Panc1 (cell line): ENCODE measurements around the gene C16orf89.

Experiments
- POLR2AphosphoS5 ChIP-seq: IDR thresholded peaks from 2 replicates; pipeline ENCODE4 v1.6.1; 2012; ENCODE audit warnings: mild to moderate bottlenecking, low read depth, low read length, moderate library complexity
- SIN3A ChIP-seq: IDR thresholded peaks from 2 replicates; pipeline ENCODE4 v1.6.1; 2012; ENCODE audit warnings: low read depth, mild to moderate bottlenecking, low read length, moderate library complexity, borderline replicate concordance; ENCODE audit not compliant: insufficient read depth
- TF ChIP-seq, protein P1 (sequence below): fragments of 450-650 bp; IDR thresholded peaks from 2 replicates; pipeline ENCODE4 v1.5.1; 2017; ENCODE audit warnings: mild to moderate bottlenecking
- TF ChIP-seq, protein P2 (sequence below), 2 experiments: IDR thresholded peaks; 2 replicates each; pipeline ENCODE4 v1.6.1; 2011 to 2012; ENCODE audit warnings: low read depth in 2 of 2, control low read depth in 1 of 2, low read length in 1 of 2, mild to moderate bottlenecking in 1 of 2, moderate library complexity in 1 of 2; ENCODE audit not compliant: insufficient read depth in 1 of 2

GRCh38 chr16:5017678-5017969 lies 48.1 kb downstream of the C16orf89 start:
- TF ChIP-seq, protein P1, sequence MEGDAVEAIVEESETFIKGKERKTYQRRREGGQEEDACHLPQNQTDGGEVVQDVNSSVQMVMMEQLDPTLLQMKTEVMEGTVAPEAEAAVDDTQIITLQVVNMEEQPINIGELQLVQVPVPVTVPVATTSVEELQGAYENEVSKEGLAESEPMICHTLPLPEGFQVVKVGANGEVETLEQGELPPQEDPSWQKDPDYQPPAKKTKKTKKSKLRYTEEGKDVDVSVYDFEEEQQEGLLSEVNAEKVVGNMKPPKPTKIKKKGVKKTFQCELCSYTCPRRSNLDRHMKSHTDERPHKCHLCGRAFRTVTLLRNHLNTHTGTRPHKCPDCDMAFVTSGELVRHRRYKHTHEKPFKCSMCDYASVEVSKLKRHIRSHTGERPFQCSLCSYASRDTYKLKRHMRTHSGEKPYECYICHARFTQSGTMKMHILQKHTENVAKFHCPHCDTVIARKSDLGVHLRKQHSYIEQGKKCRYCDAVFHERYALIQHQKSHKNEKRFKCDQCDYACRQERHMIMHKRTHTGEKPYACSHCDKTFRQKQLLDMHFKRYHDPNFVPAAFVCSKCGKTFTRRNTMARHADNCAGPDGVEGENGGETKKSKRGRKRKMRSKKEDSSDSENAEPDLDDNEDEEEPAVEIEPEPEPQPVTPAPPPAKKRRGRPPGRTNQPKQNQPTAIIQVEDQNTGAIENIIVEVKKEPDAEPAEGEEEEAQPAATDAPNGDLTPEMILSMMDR = no peak
- TF ChIP-seq POLR2AphosphoS5 (no peak), SIN3A (no peak)
- TF ChIP-seq, protein P2, sequence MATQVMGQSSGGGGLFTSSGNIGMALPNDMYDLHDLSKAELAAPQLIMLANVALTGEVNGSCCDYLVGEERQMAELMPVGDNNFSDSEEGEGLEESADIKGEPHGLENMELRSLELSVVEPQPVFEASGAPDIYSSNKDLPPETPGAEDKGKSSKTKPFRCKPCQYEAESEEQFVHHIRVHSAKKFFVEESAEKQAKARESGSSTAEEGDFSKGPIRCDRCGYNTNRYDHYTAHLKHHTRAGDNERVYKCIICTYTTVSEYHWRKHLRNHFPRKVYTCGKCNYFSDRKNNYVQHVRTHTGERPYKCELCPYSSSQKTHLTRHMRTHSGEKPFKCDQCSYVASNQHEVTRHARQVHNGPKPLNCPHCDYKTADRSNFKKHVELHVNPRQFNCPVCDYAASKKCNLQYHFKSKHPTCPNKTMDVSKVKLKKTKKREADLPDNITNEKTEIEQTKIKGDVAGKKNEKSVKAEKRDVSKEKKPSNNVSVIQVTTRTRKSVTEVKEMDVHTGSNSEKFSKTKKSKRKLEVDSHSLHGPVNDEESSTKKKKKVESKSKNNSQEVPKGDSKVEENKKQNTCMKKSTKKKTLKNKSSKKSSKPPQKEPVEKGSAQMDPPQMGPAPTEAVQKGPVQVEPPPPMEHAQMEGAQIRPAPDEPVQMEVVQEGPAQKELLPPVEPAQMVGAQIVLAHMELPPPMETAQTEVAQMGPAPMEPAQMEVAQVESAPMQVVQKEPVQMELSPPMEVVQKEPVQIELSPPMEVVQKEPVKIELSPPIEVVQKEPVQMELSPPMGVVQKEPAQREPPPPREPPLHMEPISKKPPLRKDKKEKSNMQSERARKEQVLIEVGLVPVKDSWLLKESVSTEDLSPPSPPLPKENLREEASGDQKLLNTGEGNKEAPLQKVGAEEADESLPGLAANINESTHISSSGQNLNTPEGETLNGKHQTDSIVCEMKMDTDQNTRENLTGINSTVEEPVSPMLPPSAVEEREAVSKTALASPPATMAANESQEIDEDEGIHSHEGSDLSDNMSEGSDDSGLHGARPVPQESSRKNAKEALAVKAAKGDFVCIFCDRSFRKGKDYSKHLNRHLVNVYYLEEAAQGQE (IDR thresholded peaks at IDR 0.05; ENCODE audit: insufficient read depth in 1 of 2, low read depth in 2 of 2, low read length in 1 of 2) = no peak
